Measurements from ENCODE around the gene HS2ST1.

GRCh38 chr1:86997538-86997937 lies 83.1 kb downstream of the HS2ST1 start:
- TF ChIP-seq CTCF (optimal IDR thresholded peaks at IDR 0.05 in 1 of 3, IDR thresholded peaks at IDR 0.05 in 1 of 3, conservative IDR thresholded peaks at IDR 0.05 in 1 of 3; ENCODE audit: extremely low read depth in 1 of 3, insufficient read depth in 2 of 3, low read length in 3 of 3) (no peak), EZH2 (IDR thresholded peaks at IDR 0.05; ENCODE audit: low read length) (no peak)

Data from keratinocyte (primary cell).